Measurements from ENCODE around the gene MEOX1.

MEOX1 gene

GRCh38 chr17:43667506-43667905, 5.8 kb upstream of the MEOX1 start:
- no peak overlapping the region for H2AFZ ChIP-seq (ENCODE audit: low read length)
- no peaks in the 10 kb centered on the region for H3K79me2 ChIP-seq (ENCODE audit: insufficient read depth, low read length)
- H3K9me3 ChIP-seq (ENCODE audit: low read length), result no peaks in the 10 kb centered on the region
- no peaks in the 10 kb centered on the region for H3K9me2 ChIP-seq (ENCODE audit: low read depth, low read length)
- no peak overlapping the region for H3K4me3 ChIP-seq (ENCODE audit: low read depth, low read length, poor library complexity, severe bottlenecking)
- H3K9ac ChIP-seq (ENCODE audit: low read length), result no peak overlapping the region
- no peaks in the 10 kb centered on the region for H3K36me3 ChIP-seq (ENCODE audit: insufficient read depth, low read length)
- H3F3A ChIP-seq (ENCODE audit: insufficient read depth, low read length), result no peaks in the 10 kb centered on the region
- no peaks in the 10 kb centered on the region for H4K20me1 ChIP-seq (ENCODE audit: insufficient read depth, low read length)
- TF ChIP-seq, protein P1, sequence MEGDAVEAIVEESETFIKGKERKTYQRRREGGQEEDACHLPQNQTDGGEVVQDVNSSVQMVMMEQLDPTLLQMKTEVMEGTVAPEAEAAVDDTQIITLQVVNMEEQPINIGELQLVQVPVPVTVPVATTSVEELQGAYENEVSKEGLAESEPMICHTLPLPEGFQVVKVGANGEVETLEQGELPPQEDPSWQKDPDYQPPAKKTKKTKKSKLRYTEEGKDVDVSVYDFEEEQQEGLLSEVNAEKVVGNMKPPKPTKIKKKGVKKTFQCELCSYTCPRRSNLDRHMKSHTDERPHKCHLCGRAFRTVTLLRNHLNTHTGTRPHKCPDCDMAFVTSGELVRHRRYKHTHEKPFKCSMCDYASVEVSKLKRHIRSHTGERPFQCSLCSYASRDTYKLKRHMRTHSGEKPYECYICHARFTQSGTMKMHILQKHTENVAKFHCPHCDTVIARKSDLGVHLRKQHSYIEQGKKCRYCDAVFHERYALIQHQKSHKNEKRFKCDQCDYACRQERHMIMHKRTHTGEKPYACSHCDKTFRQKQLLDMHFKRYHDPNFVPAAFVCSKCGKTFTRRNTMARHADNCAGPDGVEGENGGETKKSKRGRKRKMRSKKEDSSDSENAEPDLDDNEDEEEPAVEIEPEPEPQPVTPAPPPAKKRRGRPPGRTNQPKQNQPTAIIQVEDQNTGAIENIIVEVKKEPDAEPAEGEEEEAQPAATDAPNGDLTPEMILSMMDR (IDR thresholded peaks at IDR 0.05; ENCODE audit: low read length), result no peak
- TF ChIP-seq EZH2 (IDR thresholded peaks at IDR 0.05; ENCODE audit: borderline replicate concordance, low read length), result no peak
- H3K27ac ChIP-seq (ENCODE audit: low read depth, low read length, poor library complexity, severe bottlenecking), result no peak overlapping the region
- H3K27me3 ChIP-seq (ENCODE audit: insufficient read depth, low read length), result no peaks in the 10 kb centered on the region
- H3K4me1 ChIP-seq (ENCODE audit: insufficient read depth, low read length, severe bottlenecking), result no peaks in the 10 kb centered on the region
- no peak overlapping the region for H3K4me2 ChIP-seq (ENCODE audit: low read length)

DNA sequence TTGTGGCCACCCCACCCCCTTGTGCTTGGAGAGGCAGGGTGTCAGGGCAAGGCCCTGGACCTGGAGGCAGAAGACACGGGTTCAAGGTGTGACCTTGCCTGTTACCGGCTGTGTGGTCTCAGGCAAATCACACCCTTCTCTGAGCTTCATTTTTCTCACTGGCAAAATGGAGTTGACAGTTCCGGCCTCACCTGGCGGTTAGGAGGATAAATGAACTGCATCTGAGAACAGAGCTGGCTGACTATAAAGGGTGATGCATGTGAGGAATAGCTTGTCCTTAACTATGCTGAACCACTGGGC, 4.2 kb upstream of the MEOX1 start:
- TF ChIP-seq, protein P1 (IDR thresholded peaks at IDR 0.05; ENCODE audit: low read length), result no peak
- TF ChIP-seq EZH2 (IDR thresholded peaks at IDR 0.05; ENCODE audit: borderline replicate concordance, low read length), result no peak
- Histone ChIP-seq H3K9me3 (ENCODE audit: low read length) (no peaks in the 10 kb centered on the region), H3K27me3 (ENCODE audit: insufficient read depth, low read length) (no peaks in the 10 kb centered on the region), H3K36me3 (ENCODE audit: insufficient read depth, low read length) (no peaks in the 10 kb centered on the region), H3K4me1 (ENCODE audit: insufficient read depth, low read length, severe bottlenecking) (no peaks in the 10 kb centered on the region), H4K20me1 (ENCODE audit: insufficient read depth, low read length) (no peaks in the 10 kb centered on the region), H3K4me2 (ENCODE audit: low read length) (no peak overlapping the region), H3K79me2 (ENCODE audit: insufficient read depth, low read length) (no peaks in the 10 kb centered on the region), H3K9ac (ENCODE audit: low read length) (no peak overlapping the region), H3K4me3 (ENCODE audit: low read depth, low read length, poor library complexity, severe bottlenecking) (no peak overlapping the region), H3F3A (ENCODE audit: insufficient read depth, low read length) (no peaks in the 10 kb centered on the region), H3K27ac (ENCODE audit: low read depth, low read length, poor library complexity, severe bottlenecking) (no peak overlapping the region), H3K9me2 (ENCODE audit: low read depth, low read length) (no peaks in the 10 kb centered on the region), H2AFZ (ENCODE audit: low read length) (no peak overlapping the region)

DNA sequence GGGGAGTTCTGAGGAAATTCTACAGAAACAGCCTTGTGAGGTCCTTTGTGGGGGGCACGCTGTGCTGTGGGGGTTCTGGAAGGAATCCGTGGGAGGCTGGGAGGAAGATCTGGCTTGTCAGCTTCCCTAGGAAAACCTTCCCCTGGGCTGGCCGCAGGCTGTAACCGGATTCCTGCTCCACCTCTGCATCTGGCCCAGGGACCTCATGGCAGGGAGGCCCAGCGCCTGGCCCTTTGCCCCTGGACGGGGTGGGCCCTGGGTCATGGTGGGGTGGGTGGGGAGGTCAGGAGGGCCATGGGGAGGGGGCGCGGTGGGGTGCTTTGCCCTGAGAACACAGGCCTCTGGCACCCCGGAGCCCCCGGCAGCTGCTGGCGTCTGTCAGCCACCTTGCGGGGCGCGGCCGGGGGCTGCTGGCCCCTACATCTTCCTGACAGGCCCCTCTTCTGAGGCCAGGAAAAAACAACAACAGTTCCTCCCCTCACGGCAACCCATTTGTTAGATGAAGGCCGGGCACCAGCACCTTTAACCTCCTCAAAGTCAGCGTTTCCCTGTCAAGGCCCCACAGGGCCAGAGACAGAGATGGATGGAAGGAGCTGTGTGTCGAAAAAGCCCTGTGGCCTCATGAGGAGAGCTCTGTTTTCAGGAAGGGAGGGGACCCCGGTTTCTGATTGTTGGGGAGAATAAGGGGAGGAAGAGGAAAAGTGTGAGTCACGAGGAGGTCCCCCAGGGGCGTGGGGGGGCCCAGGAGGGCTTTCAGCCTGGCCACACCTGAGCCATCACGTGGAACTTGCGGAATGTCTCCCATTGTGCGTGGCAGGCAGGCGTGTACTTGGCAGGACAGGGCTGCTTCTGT, 3.6 kb upstream of the MEOX1 start:
- Histone ChIP-seq H3K79me2 (ENCODE audit: insufficient read depth, low read length) (no peaks in the 10 kb centered on the region), H3K36me3 (ENCODE audit: insufficient read depth, low read length) (no peaks in the 10 kb centered on the region), H3K4me1 (ENCODE audit: insufficient read depth, low read length, severe bottlenecking) (no peaks in the 10 kb centered on the region), H4K20me1 (ENCODE audit: insufficient read depth, low read length) (no peaks in the 10 kb centered on the region), H3K27me3 (ENCODE audit: insufficient read depth, low read length) (no peaks in the 10 kb centered on the region), H3F3A (ENCODE audit: insufficient read depth, low read length) (no peaks in the 10 kb centered on the region), H3K9me3 (ENCODE audit: low read length) (no peaks in the 10 kb centered on the region), H3K27ac (ENCODE audit: low read depth, low read length, poor library complexity, severe bottlenecking) (no peak overlapping the region), H2AFZ (ENCODE audit: low read length) (no peak overlapping the region), H3K4me3 (ENCODE audit: low read depth, low read length, poor library complexity, severe bottlenecking) (no peak overlapping the region), H3K9me2 (ENCODE audit: low read depth, low read length) (no peaks in the 10 kb centered on the region), H3K4me2 (ENCODE audit: low read length) (no peak overlapping the region), H3K9ac (ENCODE audit: low read length) (no peak overlapping the region)
- TF ChIP-seq, protein P1 (IDR thresholded peaks at IDR 0.05; ENCODE audit: low read length), result no peak
- TF ChIP-seq EZH2 (IDR thresholded peaks at IDR 0.05; ENCODE audit: borderline replicate concordance, low read length), result no peak

All from OCI-LY1 (cell line).